Stimulated activated CD4-positive, alpha-beta T cell treated with anti-CD3 and anti-CD28 coated beads, Interleukin-2, amount 100 ng/mL, for 4 hours (primary cell): ENCODE results near the gene PRX.
"Not testable (repeated sequence)": the region's sequence is repeated elsewhere in the genome, so short reads cannot be mapped to it uniquely, and the experiment has no call there.

Experiments
- DNase-seq: peaks from one replicate; pipeline ENCODE4 v3.0.0-alpha.2; 2020; ENCODE audit warnings: low read depth

Gene PRX

GRCh38 chr19:40415768-40416167 lies 2.6 kb upstream of the PRX start:
- no peak for DNase-seq

GRCh38 chr19:40414542-40415535 lies 1.7 kb upstream of the PRX start:
- no peak for DNase-seq

DNA sequence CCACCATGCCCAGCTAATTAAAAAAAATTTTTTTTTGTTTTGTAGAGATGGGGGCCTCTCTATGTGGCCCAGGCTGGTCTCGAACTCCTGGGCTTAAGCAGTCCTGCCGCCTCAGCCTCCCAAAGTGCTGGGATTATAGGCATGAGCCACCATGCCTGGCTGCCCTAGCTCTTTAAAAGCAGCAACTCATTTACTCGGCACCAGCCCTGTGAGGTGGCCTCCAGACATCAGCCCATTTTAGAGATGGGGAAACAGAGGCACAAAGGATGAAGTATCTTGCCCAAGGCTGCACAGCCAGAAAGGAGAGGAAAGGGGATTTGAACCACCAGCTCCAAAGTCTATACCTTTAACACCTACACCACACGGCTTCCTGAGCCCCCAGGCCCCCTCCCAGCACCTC lies 312 bp downstream of the PRX start:
- no peak for DNase-seq

DNA sequence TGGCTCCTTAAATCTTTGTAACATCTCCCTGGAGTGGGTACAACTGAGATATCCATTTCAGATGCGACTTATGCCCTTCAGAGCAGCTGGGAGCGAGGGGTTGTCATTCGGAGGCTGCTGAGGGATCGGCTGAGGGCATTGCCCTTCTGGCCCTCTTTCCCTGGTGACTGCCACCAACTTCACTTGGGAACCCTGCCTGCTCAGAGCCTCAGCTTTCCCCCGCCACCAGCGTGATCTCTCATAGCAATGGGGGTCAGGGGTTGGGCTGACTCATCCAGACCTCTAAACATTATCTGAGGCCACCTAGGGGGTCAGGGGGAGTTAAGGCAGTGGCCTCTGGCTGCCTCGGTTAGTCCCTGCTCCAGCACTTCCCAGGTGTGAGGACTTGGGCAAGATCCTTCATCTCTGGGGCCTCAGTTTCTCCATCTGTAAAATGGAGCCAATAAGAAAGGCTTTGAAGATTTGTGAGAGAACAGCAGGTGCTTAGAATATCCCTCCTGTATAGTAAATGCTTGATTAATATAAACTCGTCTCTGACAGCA lies 1.1 kb downstream of the PRX start:
- DNase-seq, result no peak

- no peak for DNase-seq
Observed at GRCh38 chr19:40411125-40411842, 1.9 kb downstream of the PRX start.

DNA sequence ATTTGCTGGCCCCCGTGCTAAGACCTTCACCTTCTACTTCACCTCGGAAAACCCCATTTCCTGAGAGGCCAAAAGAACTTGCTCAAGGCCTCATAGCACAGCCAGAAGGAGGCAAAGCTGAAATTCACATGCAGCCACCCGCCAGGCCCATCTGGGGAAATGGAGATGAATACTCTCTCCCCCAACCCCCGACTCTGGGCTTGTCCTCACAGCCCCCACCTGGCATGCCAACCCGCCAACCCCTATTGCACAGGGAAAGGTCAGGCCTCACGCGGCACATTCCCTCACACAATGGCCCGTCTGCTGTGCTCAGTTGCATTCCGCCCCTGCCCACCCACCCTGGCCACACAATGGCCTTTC lies 3.2 kb downstream of the PRX start:
- no peak for DNase-seq

DNA sequence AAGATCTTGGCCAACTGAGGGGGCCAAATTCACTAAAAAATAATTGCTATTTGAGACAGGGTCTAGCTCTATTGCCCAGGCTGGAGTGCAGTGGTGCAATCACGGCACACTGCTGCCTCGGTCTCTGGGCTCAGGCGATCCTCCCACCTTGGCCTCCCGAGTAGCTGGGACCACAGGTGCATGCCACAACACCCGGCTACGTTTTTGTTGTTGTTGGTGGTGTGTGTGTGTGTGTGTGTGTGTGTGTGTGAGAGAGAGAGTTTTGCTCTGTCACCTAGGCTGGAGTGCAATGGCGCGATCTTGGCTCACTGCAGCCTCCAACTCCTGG lies 4.6 kb downstream of the PRX start:
- DNase-seq, result not testable (repeated sequence)

DNA sequence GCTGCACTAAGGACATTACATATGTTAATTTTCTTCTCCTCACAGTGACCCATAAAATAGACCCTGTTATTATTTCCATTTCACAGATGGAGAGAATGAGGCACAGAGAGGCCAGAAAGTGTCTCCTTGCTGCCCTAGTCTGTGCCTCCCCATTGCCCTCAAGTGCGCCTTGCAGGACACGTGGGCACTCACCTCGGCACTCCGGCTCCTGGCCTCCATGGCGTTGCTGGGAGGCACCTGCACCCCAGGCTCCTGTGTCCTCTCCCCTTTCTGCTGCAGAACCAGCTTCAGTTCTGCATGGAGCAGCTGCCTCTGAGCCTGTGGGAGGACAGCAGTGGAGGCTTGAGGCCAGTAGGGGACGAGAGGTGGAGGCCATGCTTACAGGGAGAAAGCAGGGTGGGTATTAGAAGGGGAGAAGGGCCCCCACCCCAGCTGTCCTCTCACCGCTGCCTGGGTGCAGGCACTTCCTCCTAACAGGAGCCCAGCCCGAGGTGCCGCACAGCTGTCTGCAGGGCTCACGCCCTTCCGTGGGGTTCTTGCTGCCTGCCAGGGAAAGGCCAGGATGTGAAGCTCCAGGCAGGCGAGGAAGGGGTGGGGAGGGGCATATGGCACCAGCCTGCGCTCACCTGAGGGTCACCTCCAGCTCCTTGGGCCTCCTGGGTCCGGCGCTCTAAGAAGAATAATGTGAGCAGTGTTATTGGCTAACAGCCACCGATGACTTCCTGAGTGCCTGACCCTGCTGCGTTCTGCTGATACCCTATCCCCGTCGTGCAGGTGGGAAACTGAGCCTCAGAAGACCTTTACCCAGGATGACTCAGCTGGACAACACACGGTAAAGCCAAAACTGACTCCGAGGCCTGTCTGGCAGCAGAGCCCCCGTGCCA lies 5.2 kb downstream of the PRX start:
- DNase-seq, result no peak

- DNase-seq, result peak; percentile 56
Observed at GRCh38 chr19:40403262-40403984, 9.8 kb downstream of the PRX start.

GRCh38 chr19:40400559-40400958 lies 12.6 kb downstream of the PRX start:
- DNase-seq, result no peak

DNA sequence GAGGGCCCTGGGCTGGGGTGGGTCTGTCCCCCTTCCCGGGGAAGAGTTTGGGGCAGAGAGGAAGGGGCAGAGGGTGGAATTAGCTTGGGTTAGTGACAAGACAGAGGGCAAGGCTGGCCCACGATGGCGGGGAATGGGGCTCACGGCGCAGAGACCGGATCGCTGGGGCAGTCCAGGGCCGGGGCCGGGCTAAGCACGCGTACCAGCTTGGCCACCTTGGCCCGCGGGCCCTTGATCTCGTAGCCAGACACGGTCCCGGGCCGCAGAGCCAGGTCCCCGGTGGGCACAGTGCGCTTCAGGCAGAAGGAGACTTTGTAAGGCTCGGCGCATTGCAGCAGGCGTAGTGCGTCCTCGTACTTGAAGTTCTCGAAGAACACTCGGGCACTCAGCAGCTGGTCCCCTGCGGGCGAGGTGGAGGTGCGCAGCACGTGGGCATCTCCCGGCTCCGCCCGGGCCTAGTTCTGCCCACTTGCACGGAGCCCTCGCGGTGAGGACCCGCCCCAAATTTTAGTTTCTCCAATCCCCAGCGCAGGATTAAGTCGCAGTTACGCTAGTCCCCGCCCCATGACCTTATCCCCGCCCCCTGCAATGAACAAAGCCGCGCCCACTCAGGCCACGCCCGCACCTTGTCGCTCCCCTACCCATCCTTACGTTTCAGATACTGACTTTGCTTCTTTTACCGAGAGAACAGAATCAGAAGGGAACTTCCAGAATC lies 14.6 kb downstream of the PRX start:
- DNase-seq, result peak; percentile 63

DNA sequence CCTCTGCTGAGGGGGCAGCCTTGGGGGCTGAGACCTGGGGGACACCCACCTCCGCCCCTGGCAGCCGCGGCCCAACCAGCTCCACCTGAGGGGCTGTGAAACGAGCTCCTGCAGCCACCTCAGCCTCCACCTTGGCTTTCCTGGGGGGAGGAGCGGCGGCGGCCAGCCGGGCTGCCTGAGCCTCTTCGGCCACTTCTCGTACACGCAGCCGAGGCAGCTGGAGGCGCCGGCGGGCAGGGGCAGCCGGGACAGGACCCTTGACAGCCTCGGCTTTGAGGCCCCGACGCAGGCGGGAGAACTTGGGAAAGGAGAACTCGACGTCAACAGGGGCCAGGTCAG lies 15.6 kb downstream of the PRX start:
- DNase-seq, result no peak

- DNase-seq, result no peak
Observed at GRCh38 chr19:40396886-40397567, 16.2 kb downstream of the PRX start.

DNA sequence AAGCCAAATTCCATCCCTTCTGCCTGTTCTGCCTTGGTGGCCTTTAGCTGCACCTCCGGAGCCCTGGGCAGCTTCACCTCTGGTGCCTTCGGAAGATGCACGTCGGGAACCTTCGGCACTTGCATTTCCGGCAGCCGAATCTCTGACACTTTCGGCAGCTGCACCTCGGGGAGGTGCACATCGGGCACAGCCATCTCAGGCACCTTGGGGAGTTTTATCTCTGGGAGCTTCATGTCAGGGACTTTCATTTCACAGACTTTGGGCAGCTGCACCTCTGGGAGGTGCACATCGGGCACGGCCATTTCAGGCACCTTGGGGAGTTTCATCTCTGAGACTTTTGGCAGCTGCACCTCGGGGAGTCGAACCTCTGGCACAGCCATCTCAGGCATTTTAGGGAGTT lies 17.2 kb downstream of the PRX start:
- no peak for DNase-seq

- DNase-seq, result no peak
Observed at GRCh38 chr19:40394816-40395210, 18.4 kb downstream of the PRX start.

GRCh38 chr19:40393894-40394815 lies 19.0 kb downstream of the PRX start:
- DNase-seq, result no peak

DNA sequence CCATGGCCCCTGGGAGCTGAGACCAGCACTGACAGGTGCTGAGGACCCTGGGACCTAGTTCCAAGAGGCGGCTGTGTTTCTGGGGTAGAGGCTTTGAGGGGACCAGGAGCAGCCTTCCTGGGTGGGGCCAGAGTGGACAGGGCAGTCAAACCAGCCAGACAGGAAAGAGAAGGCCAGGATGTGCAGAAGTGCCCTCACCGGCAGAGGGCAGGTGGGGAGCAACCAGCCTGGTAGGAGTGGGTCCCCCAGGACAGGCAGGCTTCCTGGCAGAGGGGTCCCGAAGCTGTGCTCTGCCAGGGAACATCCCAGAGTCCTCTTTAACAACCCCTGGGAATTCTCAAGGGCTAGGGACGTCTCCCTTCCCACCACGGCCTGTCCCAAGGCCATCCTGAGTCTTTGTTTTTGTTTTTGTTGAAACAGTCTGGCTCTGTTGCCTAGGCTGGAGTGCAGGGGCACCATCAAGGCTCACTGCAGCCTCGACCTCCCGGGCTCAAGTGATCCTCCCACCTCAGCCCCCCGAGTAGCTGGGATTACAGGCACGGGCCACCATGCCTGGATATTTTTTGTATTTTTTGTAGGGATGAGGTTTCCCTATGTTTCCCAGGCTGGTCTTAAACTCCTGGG lies 20.2 kb downstream of the PRX start:
- DNase-seq, result no peak

DNA sequence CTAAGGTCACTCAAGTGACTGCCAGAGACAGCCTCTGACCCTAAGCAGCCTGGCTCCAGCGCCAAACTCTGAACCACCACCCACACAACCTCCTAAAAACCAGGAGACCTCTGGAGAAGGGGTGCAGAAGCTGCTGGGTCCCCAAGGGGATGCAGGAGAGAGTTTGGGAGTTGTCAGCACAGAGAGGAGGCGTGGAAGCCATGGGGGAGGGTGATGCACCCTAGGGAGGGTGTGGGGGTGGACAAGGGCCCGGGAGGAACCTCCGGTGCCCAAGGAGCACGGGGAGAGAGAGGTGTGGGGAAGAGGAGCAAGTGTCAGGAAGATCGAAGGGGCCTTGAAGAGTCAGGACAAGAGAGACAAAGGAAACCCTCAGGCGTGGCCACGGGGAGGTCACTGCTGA lies 21.1 kb downstream of the PRX start:
- DNase-seq, result no peak
